Bone marrow (tissue), 2 donors: ENCODE measurements around the gene LIMS1.

Experiments
- DNase-seq, 2 donors: peaks; one replicate each; lab custom pipeline; 2025; lab: John Stamatoyannopoulos, UW

LIMS1 gene

DNA sequence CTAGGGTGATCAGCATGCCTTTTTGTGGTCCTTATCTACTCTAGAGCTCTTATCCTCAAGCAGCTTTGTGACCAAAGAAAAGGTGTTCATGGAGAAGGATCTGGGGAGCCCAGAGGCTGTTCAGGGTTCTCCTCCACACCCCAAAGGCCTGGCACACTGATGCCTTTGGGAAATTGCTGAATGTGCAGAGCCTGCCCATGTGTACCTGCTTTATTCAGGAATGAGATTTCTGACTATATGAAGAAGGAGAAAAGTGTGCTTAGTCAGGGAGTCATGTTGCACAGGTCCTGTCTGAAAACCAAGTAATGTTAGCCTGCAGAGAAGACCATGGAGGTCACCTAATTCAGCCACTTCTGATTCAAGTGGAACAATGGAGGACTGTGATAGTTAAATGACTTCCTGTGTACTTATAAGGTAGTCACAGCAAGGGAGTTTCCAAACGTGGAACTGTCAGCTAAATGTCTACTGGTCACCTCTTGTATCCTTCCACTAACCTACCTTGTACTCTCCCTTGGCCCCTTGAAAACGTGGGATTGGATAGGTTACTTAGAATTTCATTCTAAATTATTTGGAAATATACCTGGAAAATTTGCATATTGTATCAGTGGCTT is 81.3 kb downstream of the LIMS1 start:
- no peak for DNase-seq

DNA sequence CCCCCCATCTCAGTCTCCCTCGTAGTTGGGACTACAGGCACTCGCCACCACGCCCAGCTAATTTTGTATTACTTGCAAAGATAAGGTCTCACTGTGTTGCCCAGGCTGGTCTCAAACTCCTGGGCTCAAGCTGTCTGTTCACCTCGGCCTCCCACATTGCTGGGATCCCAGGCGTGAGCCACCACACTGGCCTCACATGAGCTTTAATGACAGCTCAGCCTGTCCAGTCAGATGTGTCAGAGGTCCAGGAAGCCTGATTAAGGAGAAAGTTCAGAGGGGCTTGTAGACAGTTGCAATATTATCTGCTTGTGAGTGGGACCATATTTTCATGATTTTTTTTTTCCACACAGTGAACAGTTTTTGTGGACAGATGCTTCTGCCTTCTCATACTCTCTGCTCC is 82.0 kb downstream of the LIMS1 start:
- DNase-seq = no peak

DNA sequence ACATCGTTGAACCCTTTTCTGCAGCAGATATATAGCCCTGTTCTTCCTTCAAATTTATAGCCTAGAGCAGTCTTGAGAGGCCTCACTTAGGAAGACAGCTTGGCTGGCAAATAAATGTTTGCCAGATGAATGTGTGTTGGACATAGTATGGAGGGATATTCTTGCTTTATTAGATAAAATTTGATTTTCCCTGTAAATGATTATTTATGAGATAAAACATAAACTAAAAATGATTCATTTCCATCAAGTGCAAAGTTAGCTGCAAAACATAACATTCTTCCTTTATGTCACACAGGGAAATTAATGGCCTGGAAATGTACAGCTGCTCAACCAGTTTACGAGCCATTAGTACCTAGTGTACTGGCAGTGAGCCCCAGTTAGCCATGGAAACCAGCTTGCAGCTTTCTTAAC is 82.5 kb downstream of the LIMS1 start:
- DNase-seq = no peak

DNA sequence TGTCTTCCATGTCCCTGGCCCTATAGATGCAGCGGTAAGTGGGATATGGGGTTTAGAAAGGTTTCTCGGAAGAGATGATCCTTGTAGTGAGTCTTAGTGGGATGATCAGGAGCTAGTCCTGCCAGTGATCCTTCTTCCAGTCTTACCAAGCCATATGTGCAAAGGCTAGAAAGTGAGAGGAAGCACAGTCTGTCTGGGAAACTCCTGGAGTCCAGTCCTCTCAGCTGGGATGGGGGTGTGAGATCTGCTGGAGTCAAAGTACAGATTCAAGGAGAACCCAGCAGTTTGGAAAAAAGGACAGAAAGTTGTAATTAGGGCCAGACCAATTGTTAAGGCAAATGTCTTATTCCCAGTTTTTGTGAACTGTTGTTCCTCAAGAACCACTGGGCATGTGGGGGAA is 83.3 kb downstream of the LIMS1 start:
- DNase-seq = no peak

DNA sequence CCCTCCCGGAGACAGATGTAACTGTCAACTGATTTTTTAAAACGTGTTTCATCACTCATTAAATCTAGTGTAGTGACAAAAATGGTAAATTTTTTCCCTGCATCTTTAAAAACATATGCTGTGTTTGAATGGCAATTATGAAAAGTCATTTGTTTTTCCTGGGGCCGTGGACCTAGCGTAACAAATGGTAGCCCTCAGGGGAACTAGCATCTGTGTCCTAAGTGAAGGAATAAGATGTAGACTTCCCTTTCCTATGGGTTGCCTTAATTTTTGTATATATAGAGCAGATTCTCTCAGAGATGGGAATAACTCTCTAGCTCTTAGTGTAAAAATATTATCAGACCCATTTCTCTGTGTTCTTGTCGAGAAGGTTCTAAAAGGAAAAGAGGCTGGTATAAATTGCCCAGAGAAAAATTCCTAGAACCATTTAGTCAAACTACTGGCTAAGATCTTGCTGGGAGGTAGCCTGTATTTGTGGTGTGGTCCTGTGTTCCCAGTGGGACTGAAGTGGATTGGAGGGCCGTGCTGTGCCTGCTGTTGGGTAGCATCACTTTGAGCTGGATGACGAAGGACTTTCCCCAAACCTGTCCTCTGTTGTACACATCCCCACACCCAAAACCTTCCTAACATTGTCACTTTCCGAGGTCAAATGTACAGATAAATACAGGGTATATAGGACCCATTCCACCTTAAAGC is 85.8 kb downstream of the LIMS1 start:
- DNase-seq = no peak

DNA sequence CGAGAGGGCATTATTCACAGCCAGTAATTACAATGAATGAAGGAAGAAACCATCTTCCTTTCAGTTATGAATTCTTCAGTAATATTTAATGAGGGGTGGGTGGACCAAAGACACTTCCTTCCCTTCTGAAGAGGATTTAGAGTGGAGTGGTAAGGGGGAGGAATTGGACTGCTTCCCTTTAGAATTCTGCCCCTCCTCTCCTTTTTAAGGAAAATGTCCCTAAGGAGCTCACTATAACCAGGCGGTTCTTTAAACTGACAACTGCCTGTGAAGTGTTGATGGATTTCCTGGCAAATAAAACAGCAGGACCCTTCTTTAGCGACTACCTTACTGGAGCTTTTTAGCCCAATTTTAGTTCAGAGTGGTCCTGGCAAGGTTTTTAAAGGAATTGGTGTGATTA is 86.4 kb downstream of the LIMS1 start:
- no peak for DNase-seq

DNA sequence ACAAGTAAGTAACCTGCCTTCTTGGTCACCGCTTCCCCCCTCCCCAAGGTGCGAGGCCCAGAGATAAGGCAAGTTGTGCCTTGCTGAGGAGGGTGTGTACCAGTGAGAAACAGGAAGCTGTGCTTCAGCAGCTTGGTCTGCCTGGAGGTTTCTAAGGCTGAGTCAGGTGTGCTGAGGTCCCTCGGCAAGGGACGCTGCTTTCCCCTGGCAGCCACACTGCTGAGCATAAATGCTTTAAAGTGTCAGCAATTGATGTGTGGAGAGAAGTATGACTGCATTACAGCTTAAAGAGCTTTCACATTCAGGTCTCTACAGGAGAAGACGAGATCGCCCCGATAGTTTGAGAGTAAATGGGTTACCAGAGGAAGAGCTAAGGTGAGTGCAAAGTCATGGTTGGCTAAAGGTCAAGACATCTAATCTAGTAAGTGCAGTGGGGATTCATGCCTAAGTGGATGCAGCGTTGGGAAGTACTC is 86.9 kb downstream of the LIMS1 start:
- peak in 1 of 2 donors; percentile 61 for DNase-seq

DNA sequence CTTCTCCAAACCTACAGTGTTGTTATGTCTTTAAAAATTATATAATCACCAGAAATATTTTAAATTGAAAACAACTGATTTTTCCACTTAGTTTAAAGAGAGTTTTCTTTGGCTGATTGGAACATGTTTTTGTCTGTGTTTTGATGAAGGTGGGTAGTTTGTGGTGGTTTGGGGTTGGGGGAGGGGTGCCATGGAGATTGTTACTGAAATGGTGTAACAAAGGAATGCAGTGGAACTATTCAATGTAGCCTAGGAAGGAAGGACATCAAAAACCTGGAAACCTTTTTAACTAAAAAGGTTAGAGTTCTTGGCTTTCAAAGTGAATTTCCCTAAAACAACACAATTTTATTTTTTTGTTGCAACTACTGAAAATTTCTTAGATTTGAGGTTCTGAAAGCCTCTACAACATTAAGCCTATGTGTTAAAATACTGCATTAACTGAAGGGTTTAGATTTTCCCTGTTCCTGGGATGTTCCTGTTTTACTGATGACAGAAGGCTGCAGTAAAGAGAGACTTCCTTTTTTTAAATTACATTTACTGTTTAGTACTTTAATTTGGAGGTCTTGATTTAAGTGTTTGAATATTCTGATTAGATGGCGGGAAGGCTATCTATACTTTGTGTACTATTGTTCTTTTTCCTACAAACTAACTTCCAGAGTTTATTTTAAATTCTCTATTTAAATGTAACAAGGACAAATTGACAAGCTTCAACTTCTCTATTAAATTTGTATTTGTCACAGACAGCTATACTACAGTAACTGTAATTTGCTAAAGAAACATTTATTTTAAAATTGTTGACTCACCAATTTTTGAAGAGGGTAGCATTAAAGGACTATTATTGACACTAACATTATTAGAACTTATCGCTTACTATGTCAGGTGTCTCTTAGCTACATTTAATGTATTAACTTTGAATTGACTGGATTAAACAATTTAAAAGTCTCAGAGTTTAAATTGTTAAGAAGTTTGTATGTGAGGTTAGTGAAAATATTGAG is 87.7 kb downstream of the LIMS1 start:
- DNase-seq = no peak

DNA sequence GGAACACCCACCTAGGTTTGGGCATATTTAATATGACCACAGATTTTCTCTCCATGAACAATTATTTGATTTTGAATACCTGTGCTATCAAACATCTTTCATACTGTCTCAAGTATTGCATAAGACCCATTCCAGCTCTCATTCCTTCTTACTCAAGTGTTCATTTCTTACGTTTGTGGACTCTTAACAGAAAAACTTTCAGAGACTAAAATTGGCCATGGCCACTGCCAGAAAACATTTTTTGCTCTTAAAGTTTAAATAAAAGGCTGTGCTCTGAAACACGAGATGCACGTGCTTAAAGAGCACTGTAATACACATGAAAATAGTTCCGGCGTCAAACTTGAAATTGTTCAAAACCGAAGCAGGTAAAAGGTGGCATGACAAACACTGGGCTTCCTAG is 89.3 kb downstream of the LIMS1 start:
- DNase-seq = no peak

DNA sequence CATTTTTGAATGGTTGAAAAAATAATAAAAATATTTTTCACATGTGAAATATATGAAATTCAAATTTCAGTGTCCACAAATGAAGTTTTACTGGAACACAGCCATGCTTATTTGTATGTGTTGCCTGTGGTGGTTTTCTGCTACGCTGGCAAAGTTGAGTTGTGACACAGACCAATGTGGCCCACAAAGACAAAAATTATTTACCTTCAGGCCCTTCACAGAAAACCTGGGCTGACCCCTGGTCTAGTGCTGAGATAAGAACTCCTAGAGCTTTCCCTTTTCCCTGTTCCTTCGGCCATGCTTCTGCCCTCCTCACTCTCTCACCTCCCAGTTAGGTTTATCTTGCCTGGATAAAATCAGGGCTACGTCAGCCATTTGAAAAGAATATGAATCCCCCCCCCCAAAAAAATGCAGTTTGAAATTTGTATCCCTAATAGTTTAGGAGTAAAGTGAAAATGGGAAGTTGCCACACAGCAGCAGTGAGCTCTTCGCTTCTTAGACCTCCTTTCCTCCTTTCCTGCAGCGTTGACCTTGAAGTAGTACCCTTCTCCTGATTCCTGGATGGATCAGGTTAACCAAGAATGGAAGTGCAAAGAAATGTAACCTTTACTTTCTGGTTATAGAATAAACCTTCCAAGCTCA is 91.0 kb downstream of the LIMS1 start:
- DNase-seq = no peak

DNA sequence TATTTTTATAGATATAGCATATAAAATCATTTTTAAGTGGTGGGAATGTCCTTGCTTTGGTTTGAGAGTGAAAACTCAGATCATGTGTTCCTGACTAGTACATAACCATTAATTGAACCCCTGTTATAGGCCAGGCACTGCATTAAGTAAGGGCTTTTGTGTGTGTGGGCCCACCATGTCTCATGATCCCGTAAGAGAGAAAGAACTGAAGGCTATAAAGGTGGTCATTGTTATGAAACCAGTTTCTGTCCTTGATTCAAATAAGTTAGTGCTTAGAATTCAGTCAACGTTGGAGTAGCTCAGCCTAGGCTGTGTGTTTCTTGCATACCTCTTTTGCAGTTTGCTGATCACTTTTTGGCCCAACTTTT is 91.5 kb downstream of the LIMS1 start:
- no peak for DNase-seq

DNA sequence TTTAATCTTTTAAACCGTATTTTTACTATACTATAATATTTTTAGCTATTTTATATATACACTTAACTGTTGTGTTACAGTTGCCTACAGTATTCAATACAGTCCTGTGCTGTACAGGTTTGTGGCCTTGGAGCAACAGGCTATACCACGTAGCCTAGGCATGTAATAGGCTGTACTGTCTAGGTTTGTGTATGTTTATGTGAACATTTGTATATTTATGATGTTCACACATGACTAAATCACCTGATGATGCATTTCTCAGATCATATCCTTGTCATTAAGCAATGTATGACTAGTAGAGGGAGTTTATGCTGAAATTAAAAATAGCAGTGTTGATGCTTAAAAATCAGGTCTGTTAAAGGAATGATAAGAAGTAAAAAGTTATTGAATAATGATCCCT is 92.7 kb downstream of the LIMS1 start:
- DNase-seq = no peak

DNA sequence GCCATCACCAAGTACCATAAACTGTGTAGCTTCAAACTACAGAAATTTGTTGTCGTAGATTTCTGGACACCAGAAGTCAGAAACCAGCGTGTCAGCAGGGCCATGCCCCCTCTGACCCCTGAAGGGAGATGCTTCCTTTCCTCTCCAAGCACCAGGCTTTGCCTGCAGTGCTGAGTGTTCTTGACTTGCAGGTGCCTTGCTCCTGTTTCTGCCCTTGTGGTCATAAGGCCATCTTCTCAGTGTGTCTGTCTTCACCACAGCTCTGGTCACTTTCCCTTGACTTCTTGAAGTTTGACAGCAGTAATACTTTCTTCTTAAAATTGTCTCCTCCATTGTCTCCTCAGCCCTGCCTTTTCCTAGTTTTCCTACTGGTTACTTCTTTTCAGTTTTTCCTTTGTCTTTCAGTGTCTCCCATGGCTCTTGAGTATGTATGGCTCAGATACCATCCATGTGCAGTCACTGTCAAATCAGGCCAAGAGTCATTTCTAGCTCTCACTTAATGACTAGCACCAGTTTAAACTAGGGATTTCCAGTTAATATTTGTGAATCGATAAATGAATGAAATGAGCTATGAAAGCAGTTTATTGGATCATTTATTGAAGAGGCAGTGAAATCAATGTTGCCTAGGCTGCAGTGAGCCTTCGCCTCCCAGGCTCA is 93.8 kb downstream of the LIMS1 start:
- no peak for DNase-seq

DNA sequence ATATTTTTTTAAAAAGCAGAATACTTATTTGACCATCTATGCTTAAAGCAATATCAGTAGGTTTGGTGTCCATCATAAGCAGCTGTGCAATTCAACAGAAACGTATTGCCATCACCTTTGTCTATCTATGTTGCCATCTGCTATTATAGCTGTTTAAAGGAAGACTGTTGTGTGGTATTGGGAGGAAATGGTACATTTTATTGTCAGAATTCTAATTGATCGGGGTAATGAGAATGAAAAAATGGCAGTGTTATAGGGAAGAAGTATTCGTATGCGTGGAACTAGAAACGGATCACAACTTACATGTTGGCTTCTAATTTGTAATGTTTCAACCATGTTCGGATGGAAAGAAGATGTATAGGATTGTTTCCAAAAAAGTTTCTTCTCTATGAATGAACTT is 94.7 kb downstream of the LIMS1 start:
- DNase-seq = no peak

DNA sequence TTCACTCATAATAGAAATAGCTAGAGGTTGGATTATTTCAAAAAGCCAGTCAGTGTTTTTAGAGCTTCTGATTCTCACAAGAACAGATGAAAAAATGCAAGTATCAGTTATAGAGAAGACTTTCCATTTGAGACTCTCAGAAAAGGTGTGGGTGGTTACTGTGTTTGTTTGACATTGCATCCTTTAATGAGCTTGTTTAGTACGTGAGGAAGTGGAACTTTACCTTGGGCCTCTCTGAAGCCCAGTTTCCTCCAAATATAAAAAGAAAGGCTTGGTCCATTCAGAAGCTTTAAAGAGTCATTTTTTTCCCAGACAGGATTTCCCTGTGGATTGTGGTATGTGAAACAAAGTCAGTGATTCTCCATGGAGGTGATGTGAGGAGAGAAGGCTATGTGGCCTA is 95.1 kb downstream of the LIMS1 start:
- no peak for DNase-seq

DNA sequence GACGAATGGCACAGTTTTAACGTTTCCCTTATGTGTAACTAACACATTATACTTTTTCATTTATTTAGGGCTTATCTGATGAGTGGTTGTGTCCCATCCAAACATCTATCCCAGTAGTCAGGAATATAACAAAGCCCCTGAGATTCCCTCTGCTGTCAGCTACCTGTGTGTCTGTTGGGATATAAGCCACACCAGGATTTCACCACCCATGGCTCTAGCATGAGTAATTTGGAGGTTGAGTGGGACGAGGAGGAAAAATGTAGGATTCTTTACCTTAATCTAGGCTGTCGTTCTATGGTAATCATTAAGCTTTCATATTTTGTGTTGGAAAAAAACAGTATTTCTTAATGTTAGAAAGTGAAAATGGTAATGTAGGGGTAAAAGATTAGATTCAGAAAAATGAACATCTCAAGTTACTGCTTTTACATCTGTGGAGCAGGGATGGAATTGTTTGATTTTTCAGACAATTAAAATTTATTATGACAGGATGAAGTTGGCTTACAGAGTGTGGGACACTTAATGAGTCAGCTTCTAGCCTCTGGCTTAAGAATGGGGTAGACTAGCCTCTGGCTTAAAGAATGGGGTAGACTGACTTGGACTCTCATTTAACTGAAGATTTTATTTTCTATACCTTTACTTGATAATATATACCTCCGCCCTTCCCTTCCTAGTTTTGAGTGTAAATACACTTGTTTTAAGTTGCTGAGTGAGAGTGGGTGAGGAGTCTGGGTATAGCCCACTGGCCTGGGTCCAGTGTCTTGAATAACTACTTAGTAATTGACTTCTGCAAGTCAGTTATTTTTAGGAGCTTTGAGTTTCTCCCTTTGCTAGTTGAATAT is 96.5 kb downstream of the LIMS1 start:
- DNase-seq = no peak

DNA sequence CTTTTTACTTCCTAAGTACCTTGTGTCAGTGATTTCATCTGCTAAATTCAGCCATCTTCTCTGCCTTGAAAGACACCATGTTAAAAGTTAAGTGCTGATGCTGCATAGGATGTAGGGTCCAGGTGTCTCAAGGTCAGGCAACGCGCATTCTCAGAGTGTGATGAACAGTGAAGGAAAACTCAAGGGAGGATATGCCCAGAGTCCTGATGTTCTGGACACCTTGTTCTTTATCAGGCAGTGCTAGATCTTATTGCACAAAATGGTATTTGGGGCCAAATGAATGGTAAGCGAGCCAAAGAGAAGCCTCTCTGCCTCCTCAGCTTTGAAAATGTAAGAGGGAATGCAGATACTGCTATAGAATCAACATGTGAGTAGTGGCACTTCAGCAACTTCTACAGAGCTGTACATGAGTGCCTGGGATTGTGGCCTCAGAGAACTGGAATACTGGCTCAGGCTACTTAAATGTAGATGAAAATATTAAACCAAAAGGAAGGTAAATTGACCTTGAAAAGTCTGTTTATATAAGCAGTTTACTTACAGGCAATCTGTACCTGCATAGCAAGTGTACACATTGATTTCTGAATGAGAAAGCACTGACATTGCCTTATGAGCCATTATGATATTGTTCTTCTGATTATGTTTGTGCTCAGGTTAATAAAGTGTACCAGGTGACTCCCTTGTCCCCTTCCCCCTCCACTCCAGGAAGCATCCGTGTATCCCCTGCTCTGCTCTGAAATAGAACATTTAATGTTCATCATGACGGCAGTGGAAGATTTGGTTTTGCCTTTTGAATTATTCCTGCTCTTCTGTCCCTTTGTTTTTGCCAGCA is 98.3 kb downstream of the LIMS1 start:
- no peak for DNase-seq

DNA sequence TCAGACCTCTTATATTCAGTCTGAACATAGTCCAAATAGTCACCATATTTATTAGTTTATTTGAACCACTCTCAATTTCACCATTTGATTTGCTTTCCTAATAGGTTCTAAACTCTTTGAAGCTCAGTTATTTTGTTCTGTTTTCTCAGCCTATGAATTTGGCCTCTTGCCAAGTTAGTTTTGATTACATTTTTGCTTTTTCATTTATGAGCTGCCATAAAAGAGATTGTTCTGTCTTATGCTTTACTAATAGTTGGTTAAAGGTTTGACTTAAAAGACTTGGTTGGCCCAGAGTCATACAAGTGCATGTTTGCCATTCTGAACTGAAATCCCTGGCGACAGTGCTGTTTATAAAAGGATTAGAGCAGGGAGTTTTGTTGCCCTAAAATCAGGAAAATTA is 99.1 kb downstream of the LIMS1 start:
- no peak for DNase-seq

DNA sequence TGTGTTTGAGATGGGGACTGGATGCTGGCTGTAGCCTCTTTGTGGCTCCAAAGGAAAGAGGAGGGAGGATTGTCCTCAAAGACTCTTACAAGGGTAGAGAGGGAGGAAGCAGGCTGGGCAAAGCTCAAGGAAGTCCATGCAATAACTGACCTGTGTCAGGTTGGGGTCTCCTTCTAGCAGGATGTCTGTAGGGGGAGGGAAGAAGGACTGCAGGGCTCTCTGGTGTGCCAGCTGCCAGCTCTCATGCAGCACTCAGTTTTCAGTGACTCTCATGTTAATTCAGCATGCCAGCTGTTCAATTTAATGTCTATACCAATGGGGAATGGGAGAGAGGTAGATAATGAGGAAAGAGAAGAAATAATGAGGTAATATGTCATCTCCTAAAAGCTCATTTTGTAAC is 99.7 kb downstream of the LIMS1 start:
- no peak for DNase-seq

DNA sequence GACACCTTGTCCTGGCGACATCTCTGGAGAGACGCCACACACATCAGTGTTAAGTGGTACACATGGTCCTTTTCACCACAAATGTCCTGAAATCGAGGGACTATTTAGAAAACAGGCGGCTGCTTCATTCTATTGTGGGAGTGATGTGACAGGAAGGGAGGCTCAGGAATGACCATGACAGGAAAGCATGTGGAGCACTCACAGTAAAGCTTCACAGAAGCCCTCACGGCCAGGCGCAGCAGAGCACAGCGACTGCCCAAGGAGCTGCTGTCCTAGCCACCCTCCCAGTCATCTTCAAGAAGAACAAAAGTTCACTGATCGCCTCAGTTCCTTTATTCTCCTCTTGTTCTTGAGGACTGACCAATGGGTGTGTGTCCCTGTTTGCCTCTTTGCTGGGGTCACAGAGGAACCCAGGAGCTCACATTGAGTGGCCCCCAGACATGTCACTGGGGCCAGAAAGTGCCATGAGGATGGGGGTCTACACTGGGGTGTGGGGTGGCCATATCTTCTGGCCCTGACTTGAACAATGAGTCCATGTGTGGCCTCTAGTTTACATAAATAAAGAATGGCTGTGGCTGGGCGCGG is 100.4 kb downstream of the LIMS1 start:
- no peak for DNase-seq
